Endothelial cell of umbilical vein (primary cell): Measurements from ENCODE around the gene GPATCH4. TPM values are rescaled to one million over a fixed set of nuclear protein-coding genes. Genes with fewer than 3 reads are reported as not detected.

Source experiments
- BruUV-seq: library from RNA; stranded (reverse); fragments of 400-500 nt; replicated peaks from 2 replicates; lab custom pipeline; 2021; lab: Mats Ljungman, UMichigan
- CTCF ChIA-PET: fragments of 300-600, 350-600 bp; sonication (Branson Sonifier 250); formaldehyde crosslinking; loops from one replicate; lab custom pipeline; 2021; ENCODE audit warnings: antibody characterized with exemption, inconsistent platforms; lab: Charles Lee
- POLR2A ChIA-PET: fragments of 300-600, 350-600 bp; sonication (Branson Sonifier 250); formaldehyde crosslinking; loops from one replicate; lab custom pipeline; 2021; ENCODE audit warnings: antibody characterized with exemption, inconsistent platforms; lab: Charles Lee
- DNase-seq: peaks from one replicate; pipeline ENCODE4 v3.0.0-alpha.2; 2011; ENCODE audit warnings: low read depth, low spot score
- FAIRE-seq: peaks from 2 replicates; lab custom pipeline; 2011; peaks lifted over from hg19 to GRCh38; lab: Jason Lieb, UNC
- H2AFZ ChIP-seq: 2 replicates; pipeline ENCODE4 v1.6.0; 2012; ENCODE audit warnings: low read depth, low read length, control low read depth, inconsistent platforms
- H3K27ac ChIP-seq: 2 replicates; pipeline ENCODE4 v1.5.1; 2011; ENCODE audit warnings: low read depth, mild to moderate bottlenecking, control low read depth, low read length, moderate library complexity; ENCODE audit not compliant: insufficient read depth
- H3K27me3 ChIP-seq, 2 experiments: 2 replicates each; pipeline versions ENCODE4 v1.6.0 to v1.6.1; 2011; ENCODE audit warnings: low read length in 2 of 2, mixed read lengths in 1 of 2; ENCODE audit not compliant: control insufficient read depth in 2 of 2, insufficient read depth in 2 of 2
- H3K36me3 ChIP-seq, 2 experiments: 2 replicates in 1 of 2; 3 replicates in 1 of 2; pipeline ENCODE4 v1.5.1; 2011; ENCODE audit warnings: low read length in 2 of 2, mild to moderate bottlenecking in 1 of 2, moderate library complexity in 1 of 2; ENCODE audit not compliant: control insufficient read depth in 2 of 2, insufficient read depth in 2 of 2; ENCODE audit errors: extremely low read depth in 1 of 2
- H3K4me1 ChIP-seq: 3 replicates; pipeline ENCODE4 v1.5.1; 2011; ENCODE audit warnings: mild to moderate bottlenecking, low read length; ENCODE audit not compliant: control insufficient read depth, insufficient read depth; ENCODE audit errors: extremely low read depth
- H3K4me2 ChIP-seq: 2 replicates; pipeline ENCODE4 v1.6.1; 2011; ENCODE audit warnings: low read length, control low read depth, mixed read lengths; ENCODE audit not compliant: insufficient read depth
- H3K4me3 ChIP-seq, 3 experiments: fragments of 200-600 bp in 1 of 3; sonication (generic), shearing (Covaris generic) in 1 of 3; replicated peaks in 1 of 3; 2 replicates each; pipeline ENCODE4 v1.5.1; 2011 to 2016; ENCODE audit warnings: control low read depth in 3 of 3, low read length in 3 of 3, mild to moderate bottlenecking in 2 of 3, inconsistent platforms in 1 of 3, low read depth in 1 of 3, moderate library complexity in 1 of 3; ENCODE audit not compliant: insufficient read depth in 1 of 3
- H3K79me2 ChIP-seq: 2 replicates; pipeline ENCODE4 v1.6.0; 2012; ENCODE audit warnings: low read length, inconsistent platforms; ENCODE audit not compliant: control insufficient read depth, insufficient read depth
- H3K9ac ChIP-seq: replicated peaks from 2 replicates; pipeline ENCODE3; 2011; ENCODE audit warnings: low read length, control low read depth; ENCODE audit not compliant: insufficient read depth; ENCODE audit errors: extremely low read depth
- H3K9me1 ChIP-seq: replicated peaks from 3 replicates; pipeline ENCODE4 v1.6.0; 2011; ENCODE audit warnings: mild to moderate bottlenecking, low read length; ENCODE audit not compliant: control insufficient read depth, insufficient read depth; ENCODE audit errors: extremely low read depth
- H3K9me3 ChIP-seq: replicated peaks from 2 replicates; pipeline ENCODE4 v1.5.1; 2012; ENCODE audit warnings: low read length, inconsistent platforms; ENCODE audit not compliant: control insufficient read depth, insufficient read depth
- H4K20me1 ChIP-seq: replicated peaks from 2 replicates; pipeline ENCODE3; 2011; ENCODE audit warnings: mild to moderate bottlenecking, low read length; ENCODE audit not compliant: control insufficient read depth, insufficient read depth; ENCODE audit errors: extremely low read depth
- CTCF ChIP-seq, 2 donors: IDR thresholded peaks; 1 replicate in 1 of 2; 2 replicates in 1 of 2; pipeline ENCODE4 v1.5.1; 2011; ENCODE audit warnings: low read length in 2 of 2, mild to moderate bottlenecking in 2 of 2, moderate library complexity in 2 of 2, control low read depth in 1 of 2, inconsistent platforms in 1 of 2, low read depth in 1 of 2; ENCODE audit not compliant: insufficient read depth in 1 of 2; ENCODE audit errors: extremely low read depth in 1 of 2
- FOS ChIP-seq: IDR thresholded peaks from 2 replicates; pipeline ENCODE4 v1.6.1; 2011; ENCODE audit warnings: mild to moderate bottlenecking, low read length, moderate library complexity, borderline replicate concordance; ENCODE audit not compliant: insufficient read depth
- GATA2 ChIP-seq: IDR thresholded peaks from 2 replicates; pipeline ENCODE4 v1.7.0; 2011; ENCODE audit warnings: low read depth, mild to moderate bottlenecking, moderate library complexity, mixed read lengths, low read length; ENCODE audit not compliant: insufficient read length, insufficient read depth
- MAX ChIP-seq: IDR thresholded peaks from 2 replicates; pipeline ENCODE4 v1.6.1; 2011; ENCODE audit not compliant: insufficient read depth, insufficient read length
- MYC ChIP-seq: IDR thresholded peaks from one replicate; pipeline ENCODE4 v1.6.1; 2011; ENCODE audit warnings: mild to moderate bottlenecking, low read depth, low read length
- POLR2AphosphoS5 ChIP-seq: IDR thresholded peaks from 2 replicates; pipeline ENCODE4 v1.6.1; 2012; ENCODE audit warnings: low read depth, mild to moderate bottlenecking, control low read depth, low read length, moderate library complexity; ENCODE audit not compliant: insufficient read depth
- dilution Hi-C: fragments of 300-500 bp; cut with MboI; formaldehyde crosslinking; loops from one replicate; pipeline ENCODE4 v1.15.0; 2019; ENCODE audit warnings: low sequenced_read_pairs; ENCODE audit not compliant: extremely low pct_ligation_motif_present
- intact Hi-C: fragments of 100-400 bp; cut with micrococcal nuclease; formaldehyde crosslinking; loops from one replicate; pipeline ENCODE4 v1.10.0; 2022
- polyA plus RNA-seq, 4 experiments: library from polyadenylated mRNA; depleted of rRNA in 3 of 4; stranded (reverse) in 3 of 4; unstranded in 1 of 4; fragments of >200 nt; gene quantifications; 2 replicates each; pipeline versions ENCODE4 v1.2.1 to v1.2.3, GENCODE V29; 2011 to 2012; ENCODE audit warnings: missing spikeins in 1 of 4
- total RNA-seq: library from RNA; stranded (reverse); gene quantifications from 2 replicates; pipeline ENCODE4 v1.2.3, GENCODE V29; 2021

Gene GPATCH4
- total and polyA plus RNA-seq, 2 donors (not counting 3 experiments of a cell fraction or from before 2014, with no cell fraction given): 22.4 to 29.2 TPM

GRCh38 chr1:156546267-156546666 lies 55.0 kb downstream of the GPATCH4 start:
- dilution Hi-C loops (no loop called here), intact Hi-C loops (no loop called here)
- BruUV-seq: no TSS peak
- Histone ChIP-seq H3K36me3 (peaks cover 8 to 14% of the 10 kb centered on the region in 2 experiments), H3K4me1 (no peaks in the 10 kb centered on the region), H3K4me3 (no peak overlapping the region), H2AFZ (no peak overlapping the region), H3K9me1 (no peaks in the 10 kb centered on the region), H3K27me3 (no peaks in the 10 kb centered on the region), H3K9me3 (no peaks in the 10 kb centered on the region), H4K20me1 (no peaks in the 10 kb centered on the region), H3K9ac (no peak overlapping the region), H3K79me2 (no peaks in the 10 kb centered on the region), H3K4me2 (no peak overlapping the region), H3K27ac (no peak overlapping the region)
- no peak for DNase-seq
- ChIA-PET POLR2A (no interaction called here), CTCF (interaction anchor here (1.6 kb wide), 1 partner anchor 66 kb away, joined by 4 read pairs; no protein-coding TSS in a partner anchor)
- TF ChIP-seq MAX (no peak), CTCF (IDR thresholded peaks at IDR 0.05; ENCODE audit: extremely low read depth in 1 of 2, insufficient read depth in 1 of 2, low read depth in 1 of 2, low read length in 2 of 2) (no peak), POLR2AphosphoS5 (no peak), MYC (no peak), FOS (no peak), GATA2 (no peak)
- FAIRE-seq: no peak
